KMS-11 (cell line): ENCODE measurements around the gene TRPV5.

Source experiments
- H2AFZ ChIP-seq: fragments of 200-600 bp; sonication (generic); 2 replicates; pipeline ENCODE4 v1.6.1; 2016; ENCODE audit warnings: antibody characterized with exemption, mixed run types, low read depth
- H3K27ac ChIP-seq: fragments of 200-600 bp; sonication (generic); 2 replicates; pipeline ENCODE4 v1.6.1; 2016; ENCODE audit warnings: mild to moderate bottlenecking, mixed run types
- H3K27me3 ChIP-seq: fragments of 200-600 bp; sonication (generic); 2 replicates; pipeline ENCODE4 v1.6.1; 2017; ENCODE audit warnings: mild to moderate bottlenecking, low read depth, mixed run types, moderate library complexity; ENCODE audit not compliant: insufficient read depth
- H3K36me3 ChIP-seq: fragments of 200-600 bp; sonication (generic); 2 replicates; pipeline ENCODE4 v1.6.1; 2017; ENCODE audit warnings: mild to moderate bottlenecking, mixed run types; ENCODE audit not compliant: insufficient read depth
- H3K4me1 ChIP-seq: fragments of 200-600 bp; sonication (generic); 2 replicates; pipeline ENCODE4 v1.6.1; 2016; ENCODE audit warnings: mild to moderate bottlenecking, low read depth, mixed run types; ENCODE audit not compliant: poor library complexity, severe bottlenecking
- H3K4me2 ChIP-seq: fragments of 200-600 bp; sonication (generic); 2 replicates; pipeline ENCODE4 v1.7.0; 2016; ENCODE audit warnings: mild to moderate bottlenecking, mixed run types
- H3K4me3 ChIP-seq: fragments of 200-600 bp; sonication (generic); IDR thresholded peaks from 2 replicates; pipeline ENCODE4 v1.6.1; 2017; ENCODE audit warnings: low read depth, low read length, mixed read lengths; ENCODE audit not compliant: insufficient read depth
- H3K79me2 ChIP-seq: fragments of 200-600 bp; sonication (generic); 2 replicates; pipeline ENCODE4 v1.6.1; 2016; ENCODE audit warnings: low read depth, mixed run types; ENCODE audit not compliant: insufficient read depth
- H3K9ac ChIP-seq: fragments of 200-600 bp; sonication (generic); 2 replicates; pipeline ENCODE4 v1.6.1; 2016; ENCODE audit warnings: mild to moderate bottlenecking, mixed run types
- H4K20me1 ChIP-seq: fragments of 200-600 bp; sonication (generic); 2 replicates; pipeline ENCODE4 v1.6.1; 2016; ENCODE audit warnings: mild to moderate bottlenecking, mixed run types; ENCODE audit not compliant: insufficient read depth
- TF ChIP-seq, protein P1 (sequence below): fragments of 200-600 bp; sonication (generic); conservative IDR thresholded peaks from 2 replicates; pipeline ENCODE4 v1.6.1; 2017; ENCODE audit warnings: low read depth, mild to moderate bottlenecking, antibody characterized with exemption, low read length, moderate library complexity, mixed read lengths

TRPV5 gene

DNA sequence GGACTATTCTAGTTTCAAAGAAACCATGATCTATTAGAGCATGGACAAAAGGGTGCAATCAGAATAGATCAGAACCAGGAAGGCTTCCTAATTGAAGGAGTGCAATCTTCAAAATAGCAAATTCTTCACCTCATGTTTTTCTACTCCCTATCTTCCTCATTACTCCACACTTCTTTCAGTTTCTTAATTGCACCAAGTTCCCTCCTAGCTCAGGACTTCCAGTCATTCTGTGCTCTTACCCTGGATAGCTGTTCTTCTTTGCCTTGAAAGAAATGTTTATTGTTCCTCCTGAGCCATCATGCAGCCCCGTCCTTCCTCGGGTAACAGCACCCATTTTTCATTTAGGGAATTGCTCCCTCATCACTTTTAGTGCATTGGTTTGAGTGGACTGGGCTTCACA lies 23.1 kb downstream of the TRPV5 start:
- Histone ChIP-seq H3K4me2 (no peak overlapping the region), H2AFZ (no peak overlapping the region), H3K27ac (no peak overlapping the region), H3K4me3 (no peak overlapping the region), H3K27me3 (no peaks in the 10 kb centered on the region), H3K9ac (no peak overlapping the region), H3K79me2 (no peaks in the 10 kb centered on the region), H4K20me1 (no peaks in the 10 kb centered on the region), H3K4me1 (peaks cover 20% of the 10 kb centered on the region), H3K36me3 (no peaks in the 10 kb centered on the region)
- TF ChIP-seq, protein P1, sequence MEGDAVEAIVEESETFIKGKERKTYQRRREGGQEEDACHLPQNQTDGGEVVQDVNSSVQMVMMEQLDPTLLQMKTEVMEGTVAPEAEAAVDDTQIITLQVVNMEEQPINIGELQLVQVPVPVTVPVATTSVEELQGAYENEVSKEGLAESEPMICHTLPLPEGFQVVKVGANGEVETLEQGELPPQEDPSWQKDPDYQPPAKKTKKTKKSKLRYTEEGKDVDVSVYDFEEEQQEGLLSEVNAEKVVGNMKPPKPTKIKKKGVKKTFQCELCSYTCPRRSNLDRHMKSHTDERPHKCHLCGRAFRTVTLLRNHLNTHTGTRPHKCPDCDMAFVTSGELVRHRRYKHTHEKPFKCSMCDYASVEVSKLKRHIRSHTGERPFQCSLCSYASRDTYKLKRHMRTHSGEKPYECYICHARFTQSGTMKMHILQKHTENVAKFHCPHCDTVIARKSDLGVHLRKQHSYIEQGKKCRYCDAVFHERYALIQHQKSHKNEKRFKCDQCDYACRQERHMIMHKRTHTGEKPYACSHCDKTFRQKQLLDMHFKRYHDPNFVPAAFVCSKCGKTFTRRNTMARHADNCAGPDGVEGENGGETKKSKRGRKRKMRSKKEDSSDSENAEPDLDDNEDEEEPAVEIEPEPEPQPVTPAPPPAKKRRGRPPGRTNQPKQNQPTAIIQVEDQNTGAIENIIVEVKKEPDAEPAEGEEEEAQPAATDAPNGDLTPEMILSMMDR: no peak

DNA sequence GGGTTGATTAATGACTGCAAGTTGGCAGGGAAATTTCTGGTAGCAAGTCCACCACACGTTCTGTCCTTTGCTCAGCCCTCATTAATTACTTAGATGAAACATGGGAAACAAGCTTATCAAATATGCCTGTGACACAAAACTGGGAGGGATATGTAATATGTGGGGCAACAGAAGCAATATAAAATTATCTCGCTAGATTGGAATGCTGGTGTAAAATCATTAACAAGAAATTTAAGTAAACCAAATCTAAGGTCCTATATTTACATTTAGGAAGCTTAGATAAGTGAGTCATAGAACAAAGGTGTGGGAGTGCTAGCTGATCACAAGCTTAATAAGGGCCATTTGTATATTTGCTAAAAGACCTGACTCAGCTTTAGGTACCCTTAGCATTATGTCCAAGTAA lies 23.5 kb downstream of the TRPV5 start:
- no peaks in the 10 kb centered on the region for H3K36me3 ChIP-seq
- H2AFZ ChIP-seq: no peak overlapping the region
- H3K4me3 ChIP-seq: no peak overlapping the region
- no peaks in the 10 kb centered on the region for H3K27me3 ChIP-seq
- H4K20me1 ChIP-seq: no peaks in the 10 kb centered on the region
- no peak overlapping the region for H3K9ac ChIP-seq
- H3K79me2 ChIP-seq: no peaks in the 10 kb centered on the region
- TF ChIP-seq, protein P1: no peak
- H3K4me1 ChIP-seq: peaks cover 20% of the 10 kb centered on the region
- H3K27ac ChIP-seq: no peak overlapping the region
- no peak overlapping the region for H3K4me2 ChIP-seq

DNA sequence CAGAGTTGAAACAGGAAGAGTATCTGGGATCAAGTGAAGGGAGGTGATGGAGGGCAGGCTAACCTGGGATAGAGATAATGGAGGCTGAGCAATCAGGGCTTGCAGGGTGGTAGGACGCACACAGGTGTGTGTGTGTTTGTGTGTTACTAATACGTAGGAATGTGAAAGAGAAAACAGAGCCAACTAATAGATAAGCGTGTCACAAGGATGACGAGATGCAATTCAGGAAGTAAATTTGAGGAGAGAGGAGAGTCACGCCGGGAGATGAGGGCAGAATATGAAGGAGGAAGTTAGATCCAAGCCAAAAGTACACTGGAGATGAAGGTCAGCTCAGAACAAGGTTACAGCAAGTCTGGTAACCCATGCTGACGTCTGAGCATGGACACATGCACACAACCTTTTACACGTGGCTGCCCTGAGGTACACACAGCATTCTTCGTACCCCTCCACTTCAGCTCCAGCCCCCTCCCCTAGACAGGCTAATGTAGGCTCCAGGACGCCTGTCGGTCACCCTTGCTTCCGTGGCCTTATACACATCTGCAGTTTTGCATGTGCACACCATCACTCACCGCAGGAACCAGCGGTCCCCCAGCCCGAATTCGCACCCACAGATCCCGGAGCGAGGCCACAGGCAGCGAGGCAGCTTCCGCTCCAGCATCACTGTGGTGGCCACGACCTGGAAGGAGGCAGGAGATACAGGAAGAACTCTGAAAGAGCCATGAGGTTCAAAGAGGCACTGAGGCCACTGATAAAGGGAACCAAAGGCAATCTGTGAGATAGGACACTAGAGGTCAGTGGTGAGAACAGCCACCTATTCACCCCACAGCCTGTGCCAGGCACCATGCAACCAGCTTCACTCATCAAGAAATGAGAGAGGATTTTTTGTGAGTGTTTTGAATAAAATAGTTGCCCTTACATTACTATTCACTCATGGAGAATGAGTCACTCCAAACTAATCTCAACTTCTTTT lies 24.3 kb downstream of the TRPV5 start:
- Histone ChIP-seq H4K20me1 (no peaks in the 10 kb centered on the region), H2AFZ (no peak overlapping the region), H3K9ac (no peak overlapping the region), H3K4me2 (no peak overlapping the region), H3K27me3 (no peaks in the 10 kb centered on the region), H3K4me1 (peaks cover 20% of the 10 kb centered on the region), H3K36me3 (no peaks in the 10 kb centered on the region), H3K27ac (no peak overlapping the region), H3K4me3 (no peak overlapping the region), H3K79me2 (no peaks in the 10 kb centered on the region)
- TF ChIP-seq, protein P1: peak; percentile 62

DNA sequence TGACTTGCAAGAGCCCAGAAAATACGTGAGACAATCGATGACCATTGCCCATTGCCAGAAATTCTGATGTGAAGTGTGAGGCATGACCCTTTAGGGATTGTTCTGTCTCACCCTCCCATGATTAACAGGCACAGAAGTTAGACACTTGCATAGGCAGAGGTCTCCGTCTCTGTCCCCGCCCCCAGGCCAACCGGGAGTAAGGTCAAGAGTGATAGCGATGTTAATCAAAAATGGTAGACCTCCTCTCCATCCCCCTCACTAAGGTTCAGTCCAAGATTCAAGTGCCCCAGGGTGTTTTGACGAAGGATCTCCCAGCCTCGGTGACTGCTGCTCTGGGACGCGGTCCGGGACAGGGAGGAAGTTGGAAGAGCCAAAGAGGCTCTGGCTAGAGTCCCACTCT lies 25.3 kb downstream of the TRPV5 start:
- H3K79me2 ChIP-seq: no peaks in the 10 kb centered on the region
- no peaks in the 10 kb centered on the region for H3K27me3 ChIP-seq
- H2AFZ ChIP-seq: no peak overlapping the region
- H3K36me3 ChIP-seq: no peaks in the 10 kb centered on the region
- H3K9ac ChIP-seq: no peak overlapping the region
- H3K4me3 ChIP-seq: no peak overlapping the region
- H4K20me1 ChIP-seq: no peaks in the 10 kb centered on the region
- no peak overlapping the region for H3K4me2 ChIP-seq
- H3K27ac ChIP-seq: no peak overlapping the region
- peaks cover 20% of the 10 kb centered on the region for H3K4me1 ChIP-seq
- TF ChIP-seq, protein P1: 0 out of 2 replicates have a peak, but pooled peaks have one; percentile 10
